ENCODE measurements around the gene USP51.

DNA sequence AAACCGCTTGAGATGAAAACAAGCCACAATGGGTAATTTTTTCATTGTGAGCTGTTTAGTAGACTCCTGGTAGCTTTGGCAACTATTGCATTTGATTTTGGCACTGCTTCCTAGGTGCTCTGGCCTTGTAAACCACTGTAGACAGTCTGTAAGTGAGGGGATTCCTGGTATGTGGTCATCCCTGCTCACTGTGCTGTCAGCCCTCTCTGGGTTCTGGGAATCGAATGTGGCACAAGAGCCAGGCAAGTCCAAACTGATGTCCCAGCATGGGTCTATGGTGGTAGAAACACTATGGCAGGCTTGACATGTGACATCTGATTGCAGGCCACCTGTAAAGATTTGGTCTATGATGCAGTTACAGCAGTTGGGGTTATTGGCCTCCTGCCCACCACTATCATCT is 2.5 kb downstream of the USP51 start:
- TF ChIP-seq POLR2A (IDR thresholded peaks at IDR 0.05; ENCODE audit: low read length) (no peak), GATA1 (IDR thresholded peaks at IDR 0.05; ENCODE audit: low read depth, low read length) (no peak)
